HepG2 (cell line): ENCODE measurements around the gene XRCC3.
"Not testable (repeated sequence)": the region's sequence is repeated elsewhere in the genome, so short reads cannot be mapped to it uniquely, and the experiment has no call there.

Experiments
- BCLAF1 ChIP-seq: fragments of 450-650 bp; IDR thresholded peaks from 2 replicates; pipeline ENCODE4 v1.6.1; 2017; ENCODE audit warnings: mild to moderate bottlenecking
- CHD2 ChIP-seq: IDR thresholded peaks from 2 replicates; pipeline ENCODE4 v1.6.1; 2011; ENCODE audit warnings: low read depth, low read length, improper control_type of control experiment
- JUND ChIP-seq: sonication (generic); formaldehyde crosslinking; IDR thresholded peaks from 2 replicates; pipeline ENCODE4 v1.8.0; 2022; ENCODE audit warnings: mild to moderate bottlenecking, missing genetic modification reagents
- KDM4B ChIP-seq: sonication (generic); formaldehyde crosslinking; IDR thresholded peaks from 2 replicates; pipeline ENCODE4 v1.4.0; 2020; ENCODE audit warnings: missing genetic modification reagents
- LBX2 ChIP-seq: sonication (generic); formaldehyde crosslinking; IDR thresholded peaks from 2 replicates; pipeline ENCODE4 v1.5.0; 2020; ENCODE audit warnings: missing genetic modification reagents, mild to moderate bottlenecking, borderline replicate concordance
- MAX ChIP-seq: IDR thresholded peaks from 2 replicates; pipeline ENCODE4 v1.6.1; 2012; ENCODE audit warnings: inconsistent platforms
- MTA3 ChIP-seq: sonication (generic); formaldehyde crosslinking; IDR thresholded peaks from 2 replicates; pipeline ENCODE4 v1.4.0; 2020; ENCODE audit warnings: missing genetic modification reagents
- NFYB ChIP-seq: sonication (generic); formaldehyde crosslinking; IDR thresholded peaks from 2 replicates; pipeline ENCODE4 v1.4.0; 2020; ENCODE audit warnings: missing genetic modification reagents
- RNF2 ChIP-seq: fragments of 450-650 bp; conservative IDR thresholded peaks from 2 replicates; pipeline ENCODE4 v1.6.1; 2016; ENCODE audit warnings: low read depth
- ZNF121 ChIP-seq: sonication (generic); formaldehyde crosslinking; IDR thresholded peaks from 2 replicates; pipeline ENCODE4 v1.5.0; 2020; ENCODE audit warnings: mild to moderate bottlenecking, missing genetic modification reagents
- ZNF510 ChIP-seq: sonication (generic); formaldehyde crosslinking; IDR thresholded peaks from 2 replicates; pipeline ENCODE4 v1.4.0; 2020; ENCODE audit warnings: low read depth, mild to moderate bottlenecking, missing genetic modification reagents

- not testable (repeated sequence) for TF ChIP-seq MAX; LBX2 (CRISPR knock-in tag); CHD2; JUND (CRISPR knock-in tag); BCLAF1; MTA3 (CRISPR knock-in tag); KDM4B (CRISPR knock-in tag); RNF2; NFYB (CRISPR knock-in tag); ZNF121 (CRISPR knock-in tag); ZNF510 (CRISPR knock-in tag)
These were observed 61.9 kb downstream of the XRCC3 start for GRCh38 chr14:103653336-103653735.
